ENCODE data around the gene BCAS3.

BCAS3 gene

GRCh38 chr17:61309362-61310256 lies 632.0 kb downstream of the BCAS3 start:
- DNase-seq, result no peak

GRCh38 chr17:61310590-61310989 lies 632.9 kb downstream of the BCAS3 start:
- DNase-seq, result no peak

DNA sequence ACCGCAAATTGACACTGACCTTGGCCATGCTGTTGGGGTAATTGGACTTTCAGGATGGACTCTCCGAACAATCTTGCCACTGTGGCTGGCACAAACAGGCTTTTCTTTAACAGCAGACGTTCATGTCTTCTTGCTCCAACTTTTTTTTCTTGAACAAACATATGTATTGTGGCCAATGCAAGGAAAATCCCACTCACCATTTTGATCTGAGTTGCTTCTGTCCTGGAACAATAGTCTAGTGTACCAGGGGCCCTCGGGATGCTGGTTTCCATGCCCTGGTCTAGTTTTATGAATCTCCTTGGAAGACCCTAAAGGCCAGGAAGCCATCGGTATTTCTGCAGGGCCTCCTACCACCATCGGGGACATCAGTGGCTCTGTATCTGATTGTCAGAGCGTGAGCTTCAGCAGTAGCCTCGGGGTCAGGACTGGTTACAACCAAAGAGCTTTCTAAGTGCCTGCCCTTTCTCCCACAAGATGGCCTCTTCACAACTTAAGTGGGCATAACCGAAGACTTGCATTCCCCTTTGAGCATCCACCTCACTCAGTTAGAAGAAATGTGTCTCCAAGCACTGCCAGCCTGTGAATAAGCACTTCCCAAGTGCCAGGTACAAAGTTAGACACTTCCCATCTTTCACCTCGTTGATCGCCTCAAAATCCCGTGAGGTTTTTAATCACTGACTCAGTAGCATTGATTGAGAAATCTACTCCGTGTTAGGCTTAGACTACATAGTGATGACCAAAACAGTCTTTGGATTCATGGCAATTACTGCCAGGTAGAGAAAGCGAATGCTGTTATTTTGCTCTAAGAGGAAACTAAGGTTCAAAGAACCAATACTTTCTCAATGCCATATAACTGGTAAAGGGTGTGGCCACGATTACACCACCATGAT lies 635.0 kb downstream of the BCAS3 start:
- no peak for DNase-seq

DNA sequence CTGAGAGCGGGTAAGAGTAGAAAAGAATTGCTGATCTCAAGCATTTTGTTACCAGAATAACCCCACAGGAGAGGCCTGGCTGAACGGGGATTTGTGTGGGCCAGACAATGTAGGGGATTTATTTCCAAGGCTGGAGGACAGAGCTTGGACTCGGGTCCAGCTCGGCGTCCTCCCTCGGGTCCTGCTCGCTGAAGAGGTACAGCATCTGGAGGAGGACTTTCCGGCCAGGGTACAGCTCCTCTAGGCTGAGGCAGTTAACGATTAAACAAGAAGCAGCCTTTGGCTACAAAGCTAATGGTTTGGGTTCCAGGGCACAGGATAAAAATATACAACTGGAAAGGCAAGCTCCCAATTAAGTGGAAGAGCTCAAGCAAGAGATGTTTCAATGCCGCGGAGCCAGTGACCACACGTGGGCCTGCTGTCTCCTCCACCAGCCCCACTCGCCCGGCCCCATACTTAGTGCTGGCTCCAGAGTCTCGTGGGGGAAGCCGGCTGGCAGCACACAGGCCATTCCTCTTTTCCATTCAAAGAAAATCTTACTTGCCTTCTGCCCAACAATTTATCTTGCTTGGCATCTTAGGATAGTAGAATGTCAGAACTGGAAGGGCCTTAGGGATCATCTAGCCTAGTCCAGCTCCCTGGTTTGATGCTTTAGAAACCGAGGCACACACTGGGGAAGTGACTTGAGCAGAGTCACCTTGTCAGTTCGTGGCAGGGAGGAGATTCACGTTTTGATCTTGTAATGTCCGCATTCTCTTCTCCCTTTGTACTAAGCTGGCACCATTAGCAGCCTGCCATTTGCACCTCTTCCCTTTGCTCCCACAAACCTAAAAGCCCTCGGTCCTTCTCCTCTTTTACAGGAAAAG lies 636.0 kb downstream of the BCAS3 start:
- no peak for DNase-seq

DNA sequence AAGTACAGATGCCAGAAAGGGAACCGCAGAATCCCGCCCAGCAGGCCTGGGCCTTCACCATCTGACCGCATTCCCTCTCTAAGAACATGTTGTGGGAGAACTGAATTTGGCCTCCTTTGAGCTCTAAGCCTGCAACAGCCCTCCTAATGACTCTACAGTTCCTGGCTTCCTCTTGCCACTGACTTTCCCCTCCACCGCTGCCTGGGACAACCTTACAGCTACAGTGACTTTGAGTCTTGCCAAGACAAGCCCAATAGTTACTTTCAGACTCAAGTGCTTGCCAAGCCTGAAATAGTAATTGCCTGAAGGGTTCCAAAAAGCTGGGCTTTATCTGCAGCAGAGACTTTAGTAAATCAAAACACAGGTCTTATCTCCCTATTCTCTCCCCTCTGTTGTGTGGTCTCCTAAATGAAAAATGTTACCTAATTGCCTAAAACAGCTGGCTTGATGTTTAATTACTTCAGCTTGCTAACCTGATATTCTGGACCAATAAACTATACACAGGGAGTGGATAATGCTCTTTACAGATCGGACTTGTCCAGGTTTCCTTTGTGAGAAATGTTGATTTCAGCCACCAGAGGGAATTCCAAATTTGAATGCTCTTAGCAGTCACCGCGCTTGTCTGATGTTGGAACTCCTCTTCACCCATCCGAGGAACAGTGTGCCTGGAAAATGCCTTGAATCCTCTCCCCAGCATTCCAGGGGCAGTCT lies 636.9 kb downstream of the BCAS3 start:
- no peak for DNase-seq

GRCh38 chr17:61316633-61317032 lies 639.0 kb downstream of the BCAS3 start:
- DNase-seq, result no peak

GRCh38 chr17:61317779-61318178 lies 640.1 kb downstream of the BCAS3 start:
- no peak for DNase-seq

GRCh38 chr17:61318684-61319098 lies 641.0 kb downstream of the BCAS3 start:
- no peak for DNase-seq

DNA sequence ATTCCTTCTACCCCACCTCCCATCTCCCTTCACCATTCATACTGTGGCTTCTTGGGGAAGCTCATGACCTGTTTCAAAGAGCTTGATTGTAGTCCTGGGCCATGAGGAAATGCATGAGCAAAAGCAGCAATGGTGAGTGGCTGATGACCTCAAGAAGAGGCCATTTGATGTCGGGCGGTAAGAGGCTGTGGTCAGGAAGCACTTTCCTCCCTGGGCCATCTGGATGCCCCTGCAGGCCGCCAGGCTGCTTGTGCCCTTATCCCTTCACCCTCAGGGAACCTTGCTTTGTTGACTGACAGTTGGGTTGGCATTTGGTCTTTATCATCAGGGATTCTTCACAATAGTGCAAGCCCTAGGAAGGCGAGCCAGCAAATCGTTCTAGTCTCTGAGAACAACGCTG lies 643.7 kb downstream of the BCAS3 start:
- no peak for DNase-seq

DNA sequence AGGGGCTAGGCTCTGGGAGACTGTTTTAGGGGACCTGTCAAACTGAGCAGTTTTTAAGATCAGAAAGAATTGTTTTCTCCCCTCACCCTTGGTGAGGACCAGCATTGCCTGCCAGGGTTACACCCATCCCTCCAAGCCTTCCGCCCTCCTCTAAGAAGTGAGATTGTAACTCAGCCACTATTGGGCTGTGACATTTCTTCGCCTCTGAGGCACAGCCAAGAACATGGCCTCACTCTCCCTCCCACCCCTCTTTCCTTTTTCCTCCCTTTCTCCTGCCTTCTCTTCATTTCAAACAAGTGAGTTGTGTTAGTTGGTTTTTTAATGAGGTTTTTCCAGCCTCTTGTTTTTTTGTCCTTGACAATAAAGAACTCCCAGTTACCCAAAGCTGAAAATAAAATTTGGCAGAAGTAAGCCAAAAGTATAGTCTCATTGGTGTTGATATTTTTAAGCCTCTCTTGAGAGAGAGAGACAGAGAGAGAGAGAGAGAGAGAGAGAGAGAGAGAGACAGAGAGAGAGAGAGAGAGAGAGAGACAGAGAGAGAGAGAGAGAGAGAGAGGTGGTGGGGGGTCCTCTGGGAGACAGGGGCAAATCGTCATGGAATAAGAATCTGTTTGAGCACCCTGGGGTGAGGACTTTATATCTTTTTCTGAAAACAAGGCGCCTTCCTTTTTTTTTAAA lies 644.8 kb downstream of the BCAS3 start:
- DNase-seq, result no peak

DNA sequence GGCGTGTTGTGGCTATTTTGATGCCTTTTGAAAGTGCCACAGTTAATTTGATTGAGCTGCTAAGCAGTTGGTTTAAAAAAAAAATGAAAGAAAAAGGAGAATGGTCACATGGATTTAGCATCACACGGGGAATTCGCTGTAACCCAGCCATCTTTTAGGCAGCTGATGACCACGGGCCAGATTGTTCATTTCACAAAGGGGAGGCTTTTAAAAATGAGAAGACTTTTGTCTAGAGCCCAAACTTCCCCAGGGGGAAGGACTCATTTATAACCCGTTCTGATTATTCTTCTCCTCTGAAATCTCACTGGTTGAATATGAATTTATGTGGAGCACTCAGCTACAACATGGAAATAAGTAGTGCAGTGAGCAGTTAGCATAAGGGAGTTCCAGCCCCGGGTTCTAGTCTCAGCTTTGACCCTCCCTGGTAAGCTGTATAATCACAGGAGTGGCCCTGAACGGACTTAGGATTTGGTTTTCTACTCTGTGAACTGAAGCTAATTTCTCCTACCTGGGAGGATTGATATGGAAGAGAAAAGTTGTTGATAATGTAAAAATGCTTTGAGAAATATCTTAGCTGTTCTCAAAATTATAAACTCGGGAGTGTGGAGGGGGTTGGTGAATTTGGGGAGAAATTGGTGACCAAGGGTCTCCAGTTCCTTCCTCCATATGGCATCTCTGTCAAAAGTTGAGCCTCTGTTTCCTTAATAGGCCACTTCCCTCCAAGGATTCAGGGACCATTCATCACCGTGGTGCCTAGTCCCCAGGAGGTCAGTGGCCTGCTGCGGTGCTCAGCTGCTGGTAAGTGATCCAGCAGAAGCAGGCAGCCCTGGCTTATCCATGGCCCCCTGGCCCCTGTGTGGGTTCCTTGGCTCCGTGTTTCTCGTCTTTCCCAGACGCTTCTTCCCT lies 645.6 kb downstream of the BCAS3 start:
- DNase-seq, result no peak

DNA sequence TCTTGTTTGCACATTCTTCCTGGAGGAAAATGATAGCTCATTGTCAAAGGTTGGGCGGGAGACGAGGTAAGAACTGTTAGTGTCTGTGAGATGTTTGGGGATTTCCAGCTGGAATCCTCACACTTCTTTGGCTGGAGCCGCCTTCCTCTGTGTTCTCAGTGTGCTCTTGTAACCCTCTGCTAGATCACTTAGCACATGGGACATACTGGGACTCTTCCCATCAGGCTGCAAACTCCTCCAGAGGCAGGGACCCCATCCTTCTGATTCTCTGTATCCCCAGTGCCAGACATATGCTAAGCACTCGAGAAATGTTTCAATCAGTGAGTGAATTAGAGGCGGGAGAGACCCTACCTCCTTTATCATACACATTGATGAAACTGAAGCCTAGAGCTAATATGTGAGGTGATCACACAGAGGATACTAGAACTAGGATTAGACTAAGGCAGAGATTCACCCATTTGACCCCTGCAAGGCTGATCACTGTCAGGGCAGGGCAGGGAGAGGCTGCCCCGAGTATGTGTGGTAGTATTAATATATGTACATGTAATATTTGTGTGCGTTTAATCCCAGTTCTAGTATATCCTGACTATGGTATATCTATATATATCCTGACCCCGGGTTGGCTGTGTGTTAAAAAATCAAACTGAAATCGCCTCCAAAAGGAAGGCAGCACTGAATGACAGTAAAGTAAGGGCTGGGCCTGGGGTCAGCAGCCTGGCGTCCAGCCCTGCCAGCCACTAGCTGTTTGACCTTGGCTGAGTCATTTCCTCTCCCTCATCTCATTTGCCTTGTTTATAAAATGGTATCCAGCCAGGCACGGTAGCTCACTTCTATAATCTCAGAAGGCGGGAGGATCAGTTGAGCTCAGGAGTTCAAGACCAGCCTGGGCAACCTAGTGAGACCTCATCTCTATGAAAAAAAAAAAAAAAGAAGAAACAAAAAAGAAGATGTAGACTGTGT lies 646.5 kb downstream of the BCAS3 start:
- no peak for DNase-seq

- no peak for DNase-seq
Measured at GRCh38 chr17:61324950-61325349, 647.3 kb downstream of the BCAS3 start.

GRCh38 chr17:61325382-61326073 lies 647.9 kb downstream of the BCAS3 start:
- DNase-seq, result no peak

- DNase-seq, result no peak
Measured at GRCh38 chr17:61326330-61326729, 648.7 kb downstream of the BCAS3 start.

- no peak for DNase-seq
Measured at GRCh38 chr17:61328351-61328750, 650.7 kb downstream of the BCAS3 start.

- DNase-seq, result no peak
Measured at GRCh38 chr17:61330174-61331150, 652.8 kb downstream of the BCAS3 start.
